22Rv1 (cell line): ENCODE data around the gene CDC42.

Experiments used
- CTCF ChIP-seq: fragments of 450-650 bp; IDR thresholded peaks from 2 replicates; pipeline ENCODE4 v1.5.1; 2017; ENCODE audit warnings: mild to moderate bottlenecking
- ZFX ChIP-seq: fragments of 450-650 bp; IDR thresholded peaks from 2 replicates; pipeline ENCODE4 v1.6.1; 2017; ENCODE audit warnings: antibody characterized with exemption, borderline replicate concordance

GRCh38 chr1:22123901-22124404 lies 71.4 kb downstream of the CDC42 start:
- no peak for TF ChIP-seq CTCF
- no peak for TF ChIP-seq ZFX
